Sigmoid colon (tissue), 7 donors: ENCODE results near the gene ZIC5. TPM values are rescaled to one million over a fixed set of nuclear protein-coding genes. Genes with fewer than 3 reads are reported as not detected.

Source experiments
- DNase-seq: peaks from one replicate; pipeline ENCODE4 v3.0.0-alpha.2; 2019
- H3K27ac ChIP-seq, 4 donors: fragments of 200-600 bp; sonication (generic); one replicate each; pipeline ENCODE4 v1.5.1; 2016 to 2019; ENCODE audit warnings: mild to moderate bottlenecking in 1 of 4
- H3K27me3 ChIP-seq, 3 donors: fragments of 200-600 bp; sonication (generic); one replicate each; pipeline ENCODE4 v1.5.1; 2019; ENCODE audit warnings: mild to moderate bottlenecking in 1 of 3
- H3K36me3 ChIP-seq, 4 donors: fragments of 200-600 bp; sonication (generic); one replicate each; pipeline ENCODE4 v1.5.1; 2016 to 2019
- H3K4me1 ChIP-seq, 4 donors: fragments of 200-600 bp; sonication (generic); one replicate each; pipeline ENCODE4 v1.5.1; 2017 to 2019
- H3K4me3 ChIP-seq, 4 donors: fragments of 200-600 bp; sonication (generic); one replicate each; pipeline ENCODE4 v1.5.1; 2017 to 2019; ENCODE audit warnings: mild to moderate bottlenecking in 2 of 4, moderate library complexity in 1 of 4
- H3K9me3 ChIP-seq, 4 donors: fragments of 200-600 bp in 3 of 4; sonication (generic) in 3 of 4; one replicate each; pipeline versions ENCODE4 v1.5.1 to v1.6.1; 2013 to 2019
- CTCF ChIP-seq, 4 experiments: fragments of 450-650 bp in 3 of 4; fragments of 200-600 bp in 1 of 4; IDR thresholded peaks; one replicate each; pipeline ENCODE4 v1.5.1; 2016 to 2019; ENCODE audit warnings: antibody characterized with exemption in 4 of 4, mild to moderate bottlenecking in 3 of 4, moderate library complexity in 2 of 4
- EP300 ChIP-seq, 4 donors: sonication (generic); formaldehyde crosslinking; IDR thresholded peaks; one replicate each; pipeline ENCODE4 v1.6.1; 2017; ENCODE audit warnings: antibody characterized with exemption in 4 of 4
- POLR2A ChIP-seq, 2 donors: fragments of 450-650 bp; IDR thresholded peaks; one replicate each; pipeline ENCODE4 v1.6.1; 2016; ENCODE audit warnings: antibody characterized with exemption in 2 of 2, mild to moderate bottlenecking in 2 of 2, moderate library complexity in 2 of 2
- POLR2AphosphoS5 ChIP-seq, 4 donors: sonication (generic); formaldehyde crosslinking; IDR thresholded peaks; one replicate each; pipeline ENCODE4 v1.6.1; 2017; ENCODE audit warnings: antibody characterized with exemption in 4 of 4
- WGBS, 2 donors: extraction: QIAGEN DNeasy Blood & Tissue Kit; methylation state at CpG; one replicate each; pipeline ENCODE4 v1.1.7; 2013; 5-methylcytosine and 5-hydroxymethylcytosine counted together
- intact Hi-C: fragments of 100-400 bp; cut with DNase I; formaldehyde crosslinking; loops from one replicate; pipeline ENCODE4 v1.15.1; 2023
- polyA plus RNA-seq, 3 donors: library from polyadenylated mRNA; stranded (reverse); fragments of 200-250 nt; gene quantifications; one replicate each; pipeline ENCODE4 v1.2.3, GENCODE V29; 2013
- total RNA-seq, 4 donors: library from RNA; depleted of rRNA; stranded (reverse); fragments of >200 nt; gene quantifications; one replicate each; pipeline ENCODE4 v1.1.0, GENCODE V29; 2016
- donor health status: healthy with polysubstance abuse.
- donor health status: Bipolar disorder and iron deficiency.
- donor health status: healthy.

ZIC5 gene
- total and polyA plus RNA-seq, 7 donors, result not detected

DNA sequence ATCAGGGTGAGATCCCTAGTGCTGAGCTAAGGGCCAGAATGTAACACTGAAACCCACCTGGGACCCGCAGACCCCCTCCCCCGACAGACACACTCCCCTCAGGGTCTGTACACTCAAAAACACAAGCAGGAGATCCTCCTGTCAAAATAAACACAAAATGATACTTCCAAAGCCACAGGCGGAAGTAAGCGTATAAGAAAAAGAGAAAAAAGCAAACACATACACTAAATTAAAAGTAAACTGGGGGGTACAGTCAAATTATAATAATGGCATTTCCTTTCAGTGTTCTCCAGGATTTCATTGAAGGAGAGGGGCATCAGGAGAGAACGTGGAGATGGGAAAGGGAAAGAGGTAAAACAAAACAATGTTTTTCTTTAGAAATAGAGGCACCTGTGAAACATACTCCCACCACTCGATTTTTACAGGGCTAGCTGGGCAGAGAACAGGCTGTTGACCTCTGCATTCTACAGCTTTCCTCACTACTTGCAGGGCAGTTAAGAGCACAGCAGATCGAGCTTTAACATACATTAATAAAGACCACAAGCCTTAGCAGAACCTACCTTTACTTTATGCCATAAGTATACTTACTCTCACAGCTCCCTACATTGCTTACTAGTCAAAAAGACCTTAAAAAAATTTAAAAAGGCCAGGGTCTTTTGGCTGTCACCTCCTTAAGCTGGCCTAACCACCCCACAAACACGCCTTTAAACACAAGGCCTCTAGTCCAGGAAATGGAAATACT is 5.3 kb downstream of the ZIC5 start:
- Histone ChIP-seq H3K4me3 (no peak overlapping the region), H3K36me3 (no peaks in the 10 kb centered on the region), H3K4me1 (peaks cover 0 to 35% (median 31%) of the 10 kb centered on the region in 4 donors), H3K9me3 (no peaks in the 10 kb centered on the region), H3K27ac (no peak overlapping the region), H3K27me3 (peaks cover 49 to 99% (median 87%) of the 10 kb centered on the region in 3 donors)
- intact Hi-C loops, result loop anchor here (10.0 kb wide), 1 partner anchor 709 kb away; the partner anchor contains the start of gene TMTC4
- DNase-seq, result peak; percentile 17
- WGBS, 2 donors, result 63 to 67% methylated on average over 8 of the region's 8 CpGs
- TF ChIP-seq EP300 (IDR thresholded peaks at IDR 0.05), result no peak
- TF ChIP-seq CTCF (IDR thresholded peaks at IDR 0.05), result no peak
- TF ChIP-seq POLR2A (IDR thresholded peaks at IDR 0.05), result no peak
- TF ChIP-seq POLR2AphosphoS5 (IDR thresholded peaks at IDR 0.05), result no peak

GRCh38 chr13:99965329-99966000 is 6.1 kb downstream of the ZIC5 start:
- Histone ChIP-seq H3K4me1 (peaks cover 0 to 27% (median 25%) of the 10 kb centered on the region in 4 donors), H3K27ac (no peak overlapping the region), H3K9me3 (no peaks in the 10 kb centered on the region), H3K36me3 (no peaks in the 10 kb centered on the region), H3K4me3 (no peak overlapping the region), H3K27me3 (peaks cover 49 to 99% (median 87%) of the 10 kb centered on the region in 3 donors)
- intact Hi-C loops, result loop anchor here (10.0 kb wide), 1 partner anchor 709 kb away; the partner anchor contains the start of gene TMTC4
- TF ChIP-seq EP300 (IDR thresholded peaks at IDR 0.05) (no peak), POLR2AphosphoS5 (IDR thresholded peaks at IDR 0.05) (no peak), POLR2A (IDR thresholded peaks at IDR 0.05) (no peak), CTCF (IDR thresholded peaks at IDR 0.05) (no peak)
- DNase-seq, result peak; percentile 59
- 70 to 76% methylated on average over 9 of the region's 9 CpGs for WGBS, 2 donors

DNA sequence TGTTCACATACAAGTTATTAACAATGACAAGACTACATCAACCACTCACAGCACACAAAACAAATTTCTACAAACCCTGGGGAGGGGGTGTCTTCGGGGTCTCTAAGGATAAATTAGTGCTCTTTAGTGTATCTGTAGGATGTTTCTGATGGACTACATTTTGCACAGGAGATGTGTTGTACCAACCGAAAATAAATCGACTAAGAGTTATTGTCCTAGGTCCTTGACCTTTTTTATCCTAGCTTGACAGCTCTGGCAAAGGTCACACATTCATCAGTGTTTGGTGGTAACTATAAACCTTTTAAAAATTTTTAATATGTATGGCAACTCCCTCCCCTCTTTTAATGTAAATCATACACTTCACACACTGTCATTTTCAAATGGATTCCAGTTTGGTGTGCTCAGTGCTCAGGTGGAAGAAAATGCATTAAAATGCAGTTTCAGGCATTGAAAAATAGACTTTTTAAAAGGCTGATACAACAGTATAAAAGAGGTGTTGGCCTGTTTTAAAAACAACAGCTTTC is 7.7 kb downstream of the ZIC5 start:
- Histone ChIP-seq H3K36me3 (no peaks in the 10 kb centered on the region), H3K9me3 (no peaks in the 10 kb centered on the region), H3K27ac (no peak overlapping the region), H3K4me1 (peaks cover 0 to 24% (median 22%) of the 10 kb centered on the region in 4 donors), H3K27me3 (peaks cover 54 to 100% (median 89%) of the 10 kb centered on the region in 3 donors), H3K4me3 (no peak overlapping the region)
- DNase-seq, result no peak
- 27 to 47% methylated on average over 3 of the region's 3 CpGs for WGBS, 2 donors
- no peak for TF ChIP-seq POLR2A (IDR thresholded peaks at IDR 0.05)
- no peak for TF ChIP-seq EP300 (IDR thresholded peaks at IDR 0.05)
- no peak for TF ChIP-seq POLR2AphosphoS5 (IDR thresholded peaks at IDR 0.05)
- intact Hi-C loops, result loop anchor here (10.0 kb wide), 1 partner anchor 711 kb away; the partner anchor contains the start of gene TMTC4

DNA sequence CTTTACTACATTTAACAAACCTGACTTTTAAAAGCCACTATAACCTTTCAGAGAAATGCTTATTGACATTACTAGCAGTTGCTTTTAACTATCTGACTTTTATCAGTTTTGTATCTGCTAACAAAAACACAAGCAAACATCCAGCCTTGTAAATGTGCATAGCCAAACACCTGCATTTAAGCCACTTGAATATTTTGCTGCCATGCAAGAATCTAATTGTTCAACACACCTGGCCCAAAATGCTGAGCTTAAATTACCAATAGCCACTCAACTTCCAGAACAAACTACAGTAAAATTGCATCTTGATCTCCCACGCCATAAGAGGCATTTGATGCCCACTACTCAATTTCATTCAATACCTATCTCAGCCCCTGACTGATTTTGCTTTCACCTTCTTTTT is 9.3 kb downstream of the ZIC5 start:
- Histone ChIP-seq H3K4me3 (no peak overlapping the region), H3K27ac (no peak overlapping the region), H3K4me1 (peaks cover 0 to 23% (median 16%) of the 10 kb centered on the region in 4 donors), H3K36me3 (no peaks in the 10 kb centered on the region), H3K27me3 (peaks cover 54 to 100% (median 89%) of the 10 kb centered on the region in 3 donors), H3K9me3 (no peaks in the 10 kb centered on the region)
- 39 to 57% methylated on average over 1 of the region's 1 CpG for WGBS, 2 donors
- intact Hi-C loops, result loop anchor here (10.0 kb wide), 1 partner anchor 713 kb away; the partner anchor contains the start of gene TMTC4
- TF ChIP-seq POLR2AphosphoS5 (IDR thresholded peaks at IDR 0.05), result no peak
- no peak for TF ChIP-seq POLR2A (IDR thresholded peaks at IDR 0.05)
- no peak for TF ChIP-seq EP300 (IDR thresholded peaks at IDR 0.05)
- no peak for TF ChIP-seq CTCF (IDR thresholded peaks at IDR 0.05)
- DNase-seq, result no peak

DNA sequence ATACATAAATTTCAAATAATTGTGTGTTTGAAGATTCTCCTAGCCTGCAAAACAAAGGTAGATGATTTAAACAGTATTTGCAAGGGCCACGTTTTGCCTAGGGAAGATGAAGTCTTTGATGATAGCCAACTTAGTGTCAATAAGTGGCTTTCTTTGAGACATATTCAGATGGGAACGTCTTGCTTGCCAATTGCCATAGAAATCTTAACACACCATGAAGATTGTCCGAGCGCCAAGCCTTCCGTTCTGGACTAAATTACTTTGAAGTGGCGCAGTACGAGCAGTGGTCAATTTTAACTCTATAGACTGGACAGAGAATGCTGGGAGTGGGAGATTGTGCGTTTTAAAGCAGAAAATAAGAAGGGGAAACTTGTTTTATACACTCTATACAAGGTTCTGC is 9.9 kb downstream of the ZIC5 start:
- peaks cover 0 to 29% (median 22%) of the 10 kb centered on the region in 4 donors for H3K4me1 ChIP-seq
- H3K36me3 ChIP-seq, result no peaks in the 10 kb centered on the region
- intact Hi-C loops, result loop anchor here (10.0 kb wide), 1 partner anchor 713 kb away; the partner anchor contains the start of gene TMTC4
- no peaks in the 10 kb centered on the region for H3K9me3 ChIP-seq
- peaks cover 56 to 100% (median 89%) of the 10 kb centered on the region in 3 donors for H3K27me3 ChIP-seq
- no peak for TF ChIP-seq EP300 (IDR thresholded peaks at IDR 0.05)
- TF ChIP-seq CTCF (IDR thresholded peaks at IDR 0.05), result no peak
- TF ChIP-seq POLR2AphosphoS5 (IDR thresholded peaks at IDR 0.05), result no peak
- no peak for TF ChIP-seq POLR2A (IDR thresholded peaks at IDR 0.05)
- no peak for DNase-seq
- no peak overlapping the region for H3K4me3 ChIP-seq
- 31 to 48% methylated on average over 8 of the region's 8 CpGs for WGBS, 2 donors
- H3K27ac ChIP-seq, result no peak overlapping the region
